HG03045 (cell line): Measurements from ENCODE around the gene BTBD9.
A peak's percentile ranks its signal among the peaks of the same experiment; 100 is the strongest.

Experiments used
- ATAC-seq: cut with Tn5 transposase; IDR thresholded peaks from one replicate; pipeline ENCODE4 v1.9.1; 2021; ENCODE audit warnings: mild to moderate bottlenecking, moderate library complexity; ENCODE audit not compliant: unreplicated experiment

The BTBD9 gene

DNA sequence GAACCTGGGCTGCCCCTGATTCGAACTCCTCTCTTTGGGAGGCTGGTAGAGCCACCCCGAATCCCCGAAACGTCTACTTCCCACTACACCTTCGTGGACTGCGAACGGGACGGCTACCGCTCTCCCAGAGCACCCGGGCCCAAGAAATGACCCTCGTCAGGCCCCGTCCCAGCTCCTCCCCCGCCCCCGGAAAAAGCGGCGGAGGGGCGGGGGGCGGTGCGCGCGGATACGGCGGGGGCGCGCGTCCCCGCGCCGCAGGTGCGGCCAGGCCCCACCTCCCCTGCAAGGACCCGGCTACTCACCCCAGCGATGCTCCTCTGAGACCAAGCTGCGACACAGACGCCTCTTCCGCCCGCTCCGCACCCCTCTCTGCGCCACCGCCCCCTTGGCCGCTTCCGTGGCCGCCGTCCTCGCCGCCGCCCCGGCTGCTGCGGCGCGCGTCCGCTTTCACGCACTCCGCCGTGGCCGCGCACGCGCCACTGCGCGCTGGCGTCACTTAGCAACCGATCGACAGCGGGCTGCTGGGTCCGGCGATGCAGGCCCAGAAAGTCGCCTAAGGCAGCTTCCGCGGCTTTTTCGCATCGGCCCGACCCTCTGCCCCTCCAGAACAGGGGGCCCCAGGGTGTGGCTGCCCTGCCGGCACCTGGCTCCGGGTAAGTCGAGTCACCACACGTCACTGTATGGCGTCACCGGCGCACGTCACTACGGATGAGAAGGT lies at the start of gene BTBD9:
BTBD9 (minus strand) TSS at position 432 of the 718 bp plus-strand sequence.
- ATAC-seq = peak; percentile 81

DNA sequence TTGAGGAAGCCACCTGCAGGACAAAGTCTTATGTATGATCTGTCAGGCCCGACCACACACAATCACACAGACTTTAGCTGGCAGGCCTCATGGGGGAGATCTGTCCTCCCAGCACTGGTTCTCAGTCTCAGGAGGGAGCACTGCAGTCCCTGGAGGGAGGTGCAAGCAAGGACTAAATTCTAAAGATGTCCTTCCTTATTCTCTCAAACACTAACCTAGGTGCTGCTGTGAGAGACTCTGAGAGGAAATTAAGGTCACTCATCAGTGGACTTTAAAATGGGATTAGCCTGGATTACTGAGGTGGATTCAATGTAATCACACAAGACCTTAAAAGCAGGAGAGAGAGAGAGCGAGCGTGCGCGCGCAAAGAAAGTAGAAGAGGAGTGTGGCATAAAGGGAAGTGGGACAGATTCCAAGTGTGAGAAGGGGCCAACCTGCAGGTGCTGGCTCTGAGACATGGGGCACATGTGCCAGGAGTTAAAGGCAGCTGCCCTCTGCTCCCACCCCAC lies 48.9 kb upstream of the BTBD9 start:
- ATAC-seq = no peak

DNA sequence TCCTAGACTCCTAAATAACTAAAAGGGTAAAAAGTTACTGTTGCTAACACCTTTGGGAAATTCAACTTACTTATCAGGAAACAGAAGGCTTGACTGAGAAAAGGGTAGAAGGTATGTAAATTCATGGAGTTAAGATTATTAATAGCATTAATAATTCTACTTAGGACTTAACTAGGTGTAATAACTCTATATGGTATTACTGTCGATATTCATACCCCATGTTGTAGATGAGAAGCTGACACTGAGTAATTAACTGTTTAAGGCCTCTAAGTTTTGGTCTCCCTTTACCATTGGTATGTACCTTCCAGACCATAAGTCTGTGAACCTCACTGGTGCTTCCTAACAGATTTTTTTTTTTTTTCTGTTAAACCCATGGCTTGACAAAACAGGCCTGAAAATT lies 47.8 kb upstream of the BTBD9 start:
- ATAC-seq = no peak

DNA sequence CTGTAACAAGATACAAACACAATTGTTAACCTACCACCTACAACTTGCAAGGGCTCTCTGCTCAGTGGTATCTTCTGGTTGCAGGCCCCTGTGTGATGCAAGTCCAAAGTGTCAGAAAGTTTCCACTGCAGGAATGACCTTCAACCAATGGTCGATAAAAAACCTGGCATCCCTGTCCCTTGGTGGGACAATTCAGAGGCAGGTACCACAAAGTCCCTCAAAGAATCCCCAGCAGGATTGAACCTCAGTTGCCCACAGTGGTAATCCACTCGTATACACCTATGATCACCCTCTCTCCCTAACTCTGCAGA lies 47.3 kb upstream of the BTBD9 start:
- no peak for ATAC-seq

DNA sequence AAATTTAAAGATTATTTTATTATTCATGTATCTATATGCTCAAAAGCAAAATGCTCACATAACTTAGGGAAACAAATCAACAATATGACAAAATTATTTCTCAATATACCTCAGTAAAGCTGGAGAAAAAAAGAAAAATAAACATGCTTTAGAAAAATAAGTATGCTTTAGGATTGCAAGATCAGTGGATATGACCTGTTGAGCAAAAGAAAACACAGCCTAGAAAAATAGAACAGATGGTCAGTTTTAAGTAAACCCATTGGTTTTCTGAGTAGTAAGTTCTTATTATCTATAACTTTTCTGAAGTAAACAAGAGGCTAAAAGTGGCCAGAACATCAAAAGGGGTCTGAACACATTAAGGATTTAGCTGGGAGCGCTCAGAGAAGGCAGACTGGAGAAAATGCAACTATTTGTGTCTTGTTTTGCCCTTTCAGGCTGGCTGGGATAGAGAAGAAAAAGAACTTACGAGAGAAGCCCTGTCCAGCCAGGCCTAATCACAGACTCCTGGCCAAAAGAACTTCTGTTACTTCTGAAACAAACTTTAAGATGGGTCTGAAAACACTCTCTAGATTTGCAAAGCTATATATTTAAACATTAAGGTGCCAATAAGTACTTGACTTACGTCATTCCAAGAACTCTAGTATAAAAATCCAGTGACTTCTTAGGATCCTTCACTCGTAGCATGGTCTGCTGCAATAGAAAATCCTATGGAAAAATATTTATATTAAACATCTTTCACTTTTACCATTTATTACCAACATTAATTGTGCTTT lies 46.7 kb upstream of the BTBD9 start:
- no peak for ATAC-seq

DNA sequence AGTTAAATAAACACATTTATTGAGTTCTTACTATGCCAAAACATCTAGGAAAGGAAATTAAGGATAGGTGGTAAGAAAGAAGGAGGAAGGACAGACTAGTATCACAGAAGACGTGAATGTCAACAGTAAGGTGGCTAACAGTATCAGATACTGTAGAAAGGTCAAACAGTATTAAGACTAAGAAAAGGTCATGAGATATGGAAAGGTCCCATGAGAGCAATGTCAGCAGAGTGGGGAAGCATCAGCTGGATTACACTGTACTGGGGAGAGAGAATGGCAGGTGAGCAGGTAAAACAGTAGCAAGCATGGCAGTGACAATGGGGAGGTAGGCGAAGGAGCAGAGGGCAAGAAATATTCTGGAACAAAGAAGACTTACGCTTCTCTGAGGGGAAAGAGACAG lies 45.2 kb upstream of the BTBD9 start:
- ATAC-seq = no peak

DNA sequence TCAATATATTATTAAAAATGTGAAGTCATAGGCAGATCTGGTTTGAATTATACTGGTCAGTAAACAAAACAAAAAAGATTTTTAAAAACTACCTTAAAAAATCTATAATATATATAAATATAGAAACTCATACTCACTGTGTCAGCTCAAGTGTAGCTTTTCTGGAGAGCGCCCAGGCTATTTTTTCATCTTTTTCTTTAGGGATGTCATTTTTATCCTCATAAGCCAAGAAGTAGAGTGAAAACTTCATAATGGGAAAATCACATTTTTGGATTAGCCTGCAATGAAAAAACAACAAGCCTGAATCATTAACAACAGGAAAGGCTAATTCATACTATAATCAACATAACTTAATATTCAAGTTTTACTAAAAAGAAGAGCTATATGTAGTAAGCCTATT lies 44.5 kb upstream of the BTBD9 start:
- no peak for ATAC-seq

DNA sequence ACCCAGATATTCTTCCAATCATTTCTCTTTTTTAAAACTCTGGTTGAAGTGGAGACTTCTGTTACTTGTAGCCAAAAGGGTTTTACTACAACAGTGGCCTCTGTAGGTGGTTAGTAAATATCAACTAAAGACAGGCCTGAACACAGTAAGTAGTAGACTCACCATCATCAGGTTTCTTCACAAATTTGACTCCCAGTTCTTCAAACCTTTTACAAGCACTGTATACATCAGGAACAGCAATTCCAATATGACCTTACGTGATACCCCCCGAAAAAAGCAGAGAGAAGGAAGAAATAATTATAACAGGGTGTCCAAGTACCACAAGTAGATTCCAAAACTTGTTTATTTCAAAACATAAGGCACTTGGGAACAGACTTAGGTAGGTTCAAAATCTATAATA lies 42.1 kb upstream of the BTBD9 start:
- no peak for ATAC-seq

DNA sequence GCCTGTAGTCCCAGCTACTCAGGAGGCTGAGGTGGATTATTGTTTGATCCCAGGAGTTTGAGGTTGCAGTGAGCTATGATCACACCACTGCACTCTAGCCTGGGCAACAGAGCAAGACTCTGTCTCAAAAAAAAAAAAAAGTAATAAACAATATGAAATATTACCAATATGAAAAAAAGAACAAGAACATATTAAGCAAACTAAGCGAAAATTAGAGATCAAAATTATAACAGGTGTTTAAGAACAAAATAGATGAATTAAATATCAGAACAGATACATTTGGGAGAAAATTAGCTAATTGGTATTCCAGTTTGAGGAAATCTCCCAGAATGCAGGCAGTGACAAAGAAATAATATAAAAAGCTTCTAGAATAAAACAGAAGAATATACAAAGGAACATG lies 39.9 kb upstream of the BTBD9 start:
- no peak for ATAC-seq

DNA sequence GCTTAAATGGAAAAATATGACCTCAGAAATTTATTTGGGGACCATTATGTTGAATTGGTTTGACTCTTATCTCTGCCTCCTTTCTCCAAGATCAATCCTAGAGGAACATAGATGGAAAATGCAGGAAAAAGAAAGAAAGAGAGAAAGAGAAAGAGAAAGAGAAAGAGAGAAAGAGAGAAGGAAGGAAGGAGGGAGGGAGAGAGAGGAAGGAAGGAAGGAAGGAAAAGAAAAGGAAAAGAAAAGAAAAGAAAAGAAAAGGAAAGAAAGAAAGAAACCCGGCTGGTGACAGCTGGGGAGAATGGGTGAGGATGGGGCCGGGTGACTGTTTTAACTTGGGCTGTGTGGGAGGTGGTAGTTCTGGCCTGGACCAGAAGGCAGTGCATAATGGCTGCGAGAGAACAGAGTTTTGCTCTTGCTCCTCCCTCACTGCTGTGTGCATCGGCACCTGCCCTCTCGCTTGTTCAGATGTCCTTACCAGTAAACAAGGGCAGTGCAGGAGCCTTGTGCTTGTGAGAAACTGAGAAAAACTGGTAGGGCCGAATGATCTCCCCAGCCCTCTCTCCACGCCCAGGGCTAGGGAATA lies 38.5 kb upstream of the BTBD9 start:
- no peak for ATAC-seq

DNA sequence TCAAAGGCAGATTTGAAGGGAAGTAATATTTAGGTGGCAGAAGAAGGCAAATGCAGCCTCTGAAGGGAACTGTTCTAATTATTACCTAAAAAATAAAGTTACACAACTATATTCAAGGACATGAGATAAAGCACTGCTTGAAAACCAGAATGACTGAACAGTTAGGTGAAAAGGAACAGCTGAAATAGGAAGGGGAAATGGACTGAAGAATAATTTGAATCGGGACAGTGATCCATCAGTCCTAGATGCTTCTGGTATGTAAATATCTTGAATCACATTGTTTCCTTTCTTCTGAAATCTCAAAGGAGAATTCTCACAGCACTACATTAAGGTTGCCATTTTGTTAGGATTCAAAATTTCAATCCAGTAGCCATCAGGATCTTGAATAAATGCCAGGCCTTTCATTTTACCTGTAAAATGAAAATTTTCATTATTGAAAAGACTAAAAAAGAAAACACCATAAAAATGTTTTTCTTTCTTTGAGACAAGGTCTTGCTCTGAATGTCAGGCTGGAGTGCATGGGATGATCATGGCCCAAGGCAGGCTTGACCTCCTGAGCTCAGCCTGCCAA lies 37.3 kb upstream of the BTBD9 start:
- no peak for ATAC-seq

DNA sequence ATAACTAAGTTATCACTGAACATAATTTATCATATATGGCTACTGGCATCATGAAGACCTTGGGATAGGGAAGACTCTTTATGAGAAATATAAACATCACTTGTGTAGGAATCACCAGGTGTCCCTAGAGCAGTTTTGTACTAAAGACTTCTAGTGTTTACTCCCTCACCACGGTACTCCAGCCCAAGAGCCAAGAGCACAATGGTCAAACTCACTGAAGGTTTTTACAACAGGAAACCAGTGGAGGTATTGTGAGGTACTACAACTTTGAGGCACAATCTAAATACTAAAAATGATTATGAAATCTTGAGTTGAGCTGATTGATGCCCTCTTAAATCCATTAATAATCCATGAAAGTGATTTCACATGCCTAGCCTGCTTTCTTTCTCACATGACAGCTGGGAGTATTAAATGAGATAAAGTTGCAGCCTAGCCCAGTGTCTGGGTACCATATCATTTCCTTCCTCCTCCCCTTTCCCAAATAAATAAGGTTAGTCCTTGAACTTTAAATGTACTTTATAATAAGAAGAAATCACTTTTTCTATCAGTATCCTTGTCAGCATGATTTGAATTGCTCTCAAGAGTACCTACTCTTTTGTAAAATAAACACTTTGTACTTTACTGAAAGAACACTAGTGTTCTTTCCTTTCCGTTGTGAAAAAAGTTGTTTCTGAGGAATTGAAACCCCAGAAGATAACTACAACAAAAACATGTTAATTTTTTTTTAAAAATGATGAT lies 36.7 kb upstream of the BTBD9 start:
- ATAC-seq = no peak

DNA sequence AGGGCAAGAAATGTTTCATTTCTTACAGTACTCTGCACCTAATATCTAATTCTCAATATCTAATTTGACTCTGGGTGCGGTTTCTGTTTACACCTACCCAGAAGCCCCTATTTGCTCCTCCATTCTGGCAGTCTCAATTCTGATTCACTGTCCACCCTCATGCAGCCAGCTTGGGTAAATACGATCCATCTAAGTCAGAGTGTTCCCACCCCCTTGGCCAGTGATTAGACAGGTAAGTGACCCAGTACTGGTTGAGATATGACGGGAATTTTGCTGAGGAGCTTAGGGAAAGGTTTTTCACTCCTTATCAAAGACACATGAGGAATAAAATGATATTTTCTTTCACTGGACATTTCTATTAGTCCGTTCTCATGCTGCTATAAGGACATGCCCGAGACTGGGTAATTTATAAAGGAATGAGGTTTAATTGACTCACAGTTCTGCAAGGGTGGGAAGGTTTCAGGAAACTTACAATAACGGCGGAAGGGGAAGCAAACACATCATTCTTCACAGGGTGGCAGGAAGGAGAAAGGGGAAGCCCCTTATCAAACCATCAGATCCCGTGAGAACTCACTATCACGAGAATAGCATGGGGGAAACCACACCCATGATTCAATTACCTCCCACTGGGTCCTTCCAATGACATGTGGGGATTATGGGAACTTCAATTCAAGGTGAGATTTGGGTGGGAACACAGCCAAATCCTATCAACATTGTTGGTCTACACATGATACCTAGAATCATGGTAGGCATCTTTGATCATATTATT lies 33.9 kb upstream of the BTBD9 start:
- no peak for ATAC-seq

DNA sequence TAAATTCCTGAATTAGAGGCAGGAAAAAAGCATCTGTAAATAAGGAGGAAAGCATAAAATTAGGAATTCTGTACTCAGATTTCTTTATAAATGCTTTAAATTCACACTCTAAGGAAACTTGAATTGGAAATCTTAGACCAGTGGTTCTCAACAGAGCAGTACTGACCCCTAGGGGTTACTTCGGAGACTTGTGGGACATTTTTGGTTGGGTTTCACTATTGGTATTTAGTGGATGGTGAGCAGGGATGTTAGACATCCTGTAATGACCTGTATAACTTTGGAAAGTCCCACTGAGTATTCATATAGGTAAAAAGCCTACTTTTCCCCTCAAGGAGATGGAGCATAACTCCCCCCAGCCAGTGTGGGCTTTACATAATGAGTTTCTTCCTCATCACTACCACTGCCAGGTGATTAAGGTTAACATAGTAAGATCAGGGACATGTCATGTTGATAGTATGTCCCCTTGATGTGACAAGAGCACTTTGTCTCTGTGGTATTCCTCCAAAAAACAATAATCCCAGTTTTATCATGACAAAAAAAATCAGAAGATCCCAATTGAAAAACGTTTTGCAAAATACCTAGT lies 32.2 kb upstream of the BTBD9 start:
- peak; percentile 69 for ATAC-seq

DNA sequence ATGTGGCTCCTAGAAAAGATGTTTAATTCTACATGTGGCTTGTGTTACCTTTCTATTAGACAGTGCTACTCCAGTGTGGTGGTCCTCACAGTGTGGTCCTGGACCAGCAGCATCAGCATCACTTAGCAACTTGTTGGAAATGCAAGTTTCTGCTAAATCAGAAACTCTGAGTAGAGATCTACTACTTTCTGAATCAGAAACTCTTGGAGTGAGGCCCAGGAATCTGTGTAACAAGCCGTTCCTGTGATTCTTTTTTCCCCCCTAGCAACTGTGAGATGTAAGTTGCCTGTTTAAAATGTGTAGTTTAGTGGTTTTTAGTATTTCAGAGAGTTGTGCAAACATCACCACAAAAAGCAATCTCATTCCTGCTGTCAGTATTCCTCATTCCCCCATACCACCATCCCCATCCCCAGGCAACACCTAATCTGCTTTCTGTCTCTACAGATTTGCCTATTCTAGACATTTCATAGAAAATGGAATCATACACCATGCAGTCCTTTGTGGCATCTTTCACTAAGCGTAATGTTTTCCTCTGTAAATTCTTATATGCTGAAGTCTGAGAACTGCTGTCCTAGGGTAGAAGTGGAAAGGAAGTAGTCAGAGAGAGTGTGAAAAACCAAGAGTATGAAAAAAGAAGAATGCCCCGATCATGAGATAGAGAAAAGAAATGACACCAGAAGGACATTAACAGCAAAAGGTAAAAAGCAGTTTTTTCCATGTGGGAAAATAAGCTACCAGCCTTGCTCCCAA lies 18.9 kb upstream of the BTBD9 start:
- ATAC-seq = no peak

DNA sequence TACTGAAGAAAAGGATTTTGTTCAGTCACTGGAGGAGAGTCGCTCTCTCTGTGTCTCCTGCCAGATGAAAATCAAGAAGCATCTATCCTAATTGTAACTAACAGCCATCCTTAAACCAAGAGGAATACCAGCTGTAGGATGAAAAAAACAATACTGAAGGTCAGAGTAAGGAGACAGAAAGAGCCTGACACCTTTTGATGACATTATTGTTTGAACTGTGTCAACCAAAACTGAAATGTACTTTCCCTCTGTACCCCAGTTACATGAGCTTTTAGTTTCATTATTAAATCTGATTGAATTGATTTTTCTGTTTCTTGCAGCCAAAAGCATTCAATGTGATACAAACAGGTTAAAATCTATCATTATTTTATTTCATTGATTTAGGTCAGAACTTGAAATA lies 17.2 kb upstream of the BTBD9 start:
- ATAC-seq = no peak

DNA sequence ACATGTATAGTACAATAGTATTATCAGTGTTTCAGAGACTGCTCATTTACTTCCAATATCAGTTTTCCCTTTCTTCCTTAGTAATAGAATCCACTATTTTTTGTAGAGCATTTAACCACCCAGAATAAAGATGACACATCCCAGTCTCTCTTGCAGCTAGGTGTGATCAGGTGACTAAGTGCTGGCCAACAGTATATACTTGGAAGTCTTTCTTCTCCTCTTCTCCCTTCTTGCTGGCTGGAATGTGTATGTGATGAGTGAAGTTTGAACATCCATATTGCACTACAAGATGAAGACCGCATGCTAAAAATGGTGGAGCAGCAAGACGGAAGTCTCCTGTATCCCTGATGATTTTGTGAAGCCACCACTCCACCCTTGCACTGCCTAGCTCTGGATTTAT lies 14.5 kb upstream of the BTBD9 start:
- no peak for ATAC-seq

DNA sequence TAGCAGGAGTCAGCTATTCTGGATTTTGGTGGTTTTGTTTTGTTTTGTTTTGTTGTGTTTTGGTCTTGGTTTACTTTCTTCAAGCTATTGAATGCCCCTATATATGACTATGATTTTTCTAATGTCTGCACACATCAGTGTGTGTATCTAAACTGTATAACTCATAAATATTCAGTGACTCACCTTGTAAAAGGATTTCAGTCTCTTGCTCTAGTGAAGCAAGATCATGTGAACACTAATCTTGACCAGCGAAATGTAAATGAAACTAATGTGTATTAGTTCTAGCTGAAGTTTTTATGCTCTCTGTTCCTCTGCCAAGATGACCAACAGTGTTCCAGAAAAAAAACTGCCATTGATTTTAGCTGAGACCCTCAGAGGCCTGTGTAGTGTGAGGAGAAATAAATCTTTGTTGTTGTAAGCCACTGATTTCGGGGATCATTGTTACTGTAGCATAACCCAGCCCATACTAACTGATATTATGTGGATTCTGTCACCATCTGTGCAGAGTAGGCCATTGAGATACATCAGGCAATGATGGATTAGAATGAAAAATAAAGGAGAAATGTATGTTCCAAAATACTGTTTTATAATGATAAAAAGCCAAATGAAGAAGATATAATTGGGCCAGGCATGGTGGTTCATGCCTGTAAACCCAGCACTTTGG lies 11.5 kb upstream of the BTBD9 start:
- no peak for ATAC-seq
